ENCODE data around the gene TPK1.

- no peak for TF ChIP-seq CTCF (conservative IDR thresholded peaks at IDR 0.05 in 1 of 2, IDR thresholded peaks at IDR 0.05 in 1 of 2; ENCODE audit: low read depth in 1 of 2, low read length in 2 of 2)
- TF ChIP-seq EZH2 (IDR thresholded peaks at IDR 0.05; ENCODE audit: low read length, missing control alignments) = no peak
These were observed 23.2 kb downstream of the TPK1 start for GRCh38 chr7:144812379-144813283.
